H1 (cell line): ENCODE data around the gene SEC61G. TPM values are rescaled to one million over a fixed set of nuclear protein-coding genes. Genes with fewer than 3 reads are reported as not detected.

Experiments
- BRCA1 ChIP-seq: IDR thresholded peaks from 2 replicates; pipeline ENCODE4 v1.6.1; 2012; ENCODE audit warnings: low read depth, low read length, improper control_type of control experiment
- CTBP2 ChIP-seq: IDR thresholded peaks from 2 replicates; pipeline ENCODE4 v1.7.0; 2011; ENCODE audit warnings: borderline replicate concordance, mild to moderate bottlenecking, moderate library complexity, mixed read lengths, low read length; ENCODE audit not compliant: insufficient read depth, insufficient read length
- EP300 ChIP-seq, 2 experiments: IDR thresholded peaks; 1 replicate in 1 of 2; 2 replicates in 1 of 2; pipeline ENCODE4 v1.6.1; 2011 to 2012; ENCODE audit warnings: low read depth in 2 of 2, low read length in 2 of 2, mild to moderate bottlenecking in 2 of 2, borderline replicate concordance in 1 of 2, inconsistent platforms in 1 of 2, moderate library complexity in 1 of 2
- HDAC6 ChIP-seq: IDR thresholded peaks from one replicate; pipeline ENCODE4 v1.7.1; 2012; ENCODE audit warnings: low read depth, mild to moderate bottlenecking, inconsistent platforms, low read length, moderate library complexity
- JUND ChIP-seq: IDR thresholded peaks from 2 replicates; pipeline ENCODE4 v1.6.1; 2011; ENCODE audit warnings: mild to moderate bottlenecking, improper control_type of control experiment, low read length
- NANOG ChIP-seq: IDR thresholded peaks from 2 replicates; pipeline ENCODE4 v1.6.1; 2011; ENCODE audit warnings: low read length, low read depth, mild to moderate bottlenecking, inconsistent platforms; ENCODE audit not compliant: insufficient read depth, poor library complexity, severe bottlenecking
- RFX5 ChIP-seq: IDR thresholded peaks from 2 replicates; pipeline ENCODE4 v1.6.1; 2011; ENCODE audit warnings: low read depth, low read length, improper control_type of control experiment, borderline replicate concordance
- TEAD4 ChIP-seq: IDR thresholded peaks from 2 replicates; pipeline ENCODE4 v1.6.1; 2012; ENCODE audit warnings: low read depth, low read length, inconsistent platforms, mixed read lengths
- polyA plus RNA-seq, 7 experiments: library from polyadenylated mRNA; depleted of rRNA in 3 of 7; stranded (reverse) in 5 of 7; unstranded in 2 of 7; fragments of >200 nt in 5 of 7; fragments of 200-250 nt in 2 of 7; gene quantifications; 1 replicate in 5 of 7; 2 replicates in 1 of 7; 4 replicates in 1 of 7; pipeline versions ENCODE4 v1.2.1 to v1.2.3, GENCODE V29; 2011 to 2013; ENCODE audit warnings: missing spikeins in 2 of 7, mixed read lengths in 2 of 7
- total RNA-seq: library from RNA; stranded (reverse); fragmentation: NEBNext Ultra II Directional; extraction: Animal tissue kit (Norgen Biotek cat#: 25700); gene quantifications from 2 replicates; pipeline ENCODE4 v1.2.1, GENCODE V29; 2021

SEC61G gene
- total and polyA plus RNA-seq, 2 of the 8 experiments (the other 6 are each of a cell fraction or from before 2014, with no cell fraction given), result 142 to 274 TPM

GRCh38 chr7:54704851-54705250, 54.2 kb downstream of the SEC61G start (continued):
- no peak for TF ChIP-seq EP300 (IDR thresholded peaks at IDR 0.05; ENCODE audit: borderline replicate concordance in 1 of 2, low read depth in 2 of 2, low read length in 2 of 2)
- TF ChIP-seq TEAD4, result no peak
- no peak for TF ChIP-seq RFX5
- no peak for TF ChIP-seq JUND
- TF ChIP-seq HDAC6, result no peak
- TF ChIP-seq CTBP2, result no peak
- no peak for TF ChIP-seq NANOG
- no peak for TF ChIP-seq BRCA1
- TF ChIP-seq, all 59 proteins: peak for 0

Other genes with a start within 250 kb of the SEC61G start
- gene VSTM2A, start 216.8 kb downstream of the SEC61G start, total RNA-seq, result 0.58 and 0.77 TPM in 2 replicates
- 0.85 and 1.4 TPM in 2 replicates for gene VSTM2A, start 216.8 kb downstream of the SEC61G start, polyA plus RNA-seq (2011; rRNA removed)